GM12891 (cell line): ENCODE measurements around the gene PLEKHH2.

ENCODE experiments used
- POLR2A ChIP-seq: IDR thresholded peaks from 2 replicates; pipeline ENCODE4 v1.6.1; 2011; ENCODE audit warnings: low read depth, low read length, control low read depth
- POLR2AphosphoS5 ChIP-seq: IDR thresholded peaks from 2 replicates; pipeline ENCODE4 v1.6.1; 2011; ENCODE audit warnings: low read depth, low read length, control low read depth
- TAF1 ChIP-seq: IDR thresholded peaks from 2 replicates; pipeline ENCODE4 v1.6.1; 2011; ENCODE audit warnings: low read depth, low read length, control low read depth

- no peak for TF ChIP-seq TAF1
- no peak for TF ChIP-seq POLR2AphosphoS5
- no peak for TF ChIP-seq POLR2A
These were observed 48.3 kb downstream of the PLEKHH2 start for GRCh38 chr2:43685357-43685756.
